Endothelial cell of umbilical vein (primary cell): ENCODE data around the gene TMPRSS3. TPM values are rescaled to one million over a fixed set of nuclear protein-coding genes. Genes with fewer than 3 reads are reported as not detected.

Experiments
- BruUV-seq: library from RNA; stranded (reverse); fragments of 400-500 nt; replicated peaks from 2 replicates; lab custom pipeline; 2021; lab: Mats Ljungman, UMichigan
- CTCF ChIA-PET: fragments of 300-600, 350-600 bp; sonication (Branson Sonifier 250); formaldehyde crosslinking; loops from one replicate; lab custom pipeline; 2021; ENCODE audit warnings: antibody characterized with exemption, inconsistent platforms; lab: Charles Lee
- POLR2A ChIA-PET: fragments of 300-600, 350-600 bp; sonication (Branson Sonifier 250); formaldehyde crosslinking; loops from one replicate; lab custom pipeline; 2021; ENCODE audit warnings: antibody characterized with exemption, inconsistent platforms; lab: Charles Lee
- DNase-seq: peaks from one replicate; pipeline ENCODE4 v3.0.0-alpha.2; 2011; ENCODE audit warnings: low read depth, low spot score
- FAIRE-seq: peaks from 2 replicates; lab custom pipeline; 2011; peaks lifted over from hg19 to GRCh38; lab: Jason Lieb, UNC
- H2AFZ ChIP-seq: 2 replicates; pipeline ENCODE4 v1.6.0; 2012; ENCODE audit warnings: low read depth, low read length, control low read depth, inconsistent platforms
- H3K27ac ChIP-seq: 2 replicates; pipeline ENCODE4 v1.5.1; 2011; ENCODE audit warnings: low read depth, mild to moderate bottlenecking, control low read depth, low read length, moderate library complexity; ENCODE audit not compliant: insufficient read depth
- H3K27me3 ChIP-seq, 2 experiments: 2 replicates each; pipeline versions ENCODE4 v1.6.0 to v1.6.1; 2011; ENCODE audit warnings: low read length in 2 of 2, mixed read lengths in 1 of 2; ENCODE audit not compliant: control insufficient read depth in 2 of 2, insufficient read depth in 2 of 2
- H3K36me3 ChIP-seq, 2 experiments: 2 replicates in 1 of 2; 3 replicates in 1 of 2; pipeline ENCODE4 v1.5.1; 2011; ENCODE audit warnings: low read length in 2 of 2, mild to moderate bottlenecking in 1 of 2, moderate library complexity in 1 of 2; ENCODE audit not compliant: control insufficient read depth in 2 of 2, insufficient read depth in 2 of 2; ENCODE audit errors: extremely low read depth in 1 of 2
- H3K4me1 ChIP-seq: 3 replicates; pipeline ENCODE4 v1.5.1; 2011; ENCODE audit warnings: mild to moderate bottlenecking, low read length; ENCODE audit not compliant: control insufficient read depth, insufficient read depth; ENCODE audit errors: extremely low read depth
- H3K4me2 ChIP-seq: 2 replicates; pipeline ENCODE4 v1.6.1; 2011; ENCODE audit warnings: low read length, control low read depth, mixed read lengths; ENCODE audit not compliant: insufficient read depth
- H3K4me3 ChIP-seq, 3 experiments: fragments of 200-600 bp in 1 of 3; sonication (generic), shearing (Covaris generic) in 1 of 3; replicated peaks in 1 of 3; 2 replicates each; pipeline ENCODE4 v1.5.1; 2011 to 2016; ENCODE audit warnings: control low read depth in 3 of 3, low read length in 3 of 3, mild to moderate bottlenecking in 2 of 3, inconsistent platforms in 1 of 3, low read depth in 1 of 3, moderate library complexity in 1 of 3; ENCODE audit not compliant: insufficient read depth in 1 of 3
- H3K79me2 ChIP-seq: 2 replicates; pipeline ENCODE4 v1.6.0; 2012; ENCODE audit warnings: low read length, inconsistent platforms; ENCODE audit not compliant: control insufficient read depth, insufficient read depth
- H3K9ac ChIP-seq: replicated peaks from 2 replicates; pipeline ENCODE3; 2011; ENCODE audit warnings: low read length, control low read depth; ENCODE audit not compliant: insufficient read depth; ENCODE audit errors: extremely low read depth
- H3K9me1 ChIP-seq: replicated peaks from 3 replicates; pipeline ENCODE4 v1.6.0; 2011; ENCODE audit warnings: mild to moderate bottlenecking, low read length; ENCODE audit not compliant: control insufficient read depth, insufficient read depth; ENCODE audit errors: extremely low read depth
- H3K9me3 ChIP-seq: replicated peaks from 2 replicates; pipeline ENCODE4 v1.5.1; 2012; ENCODE audit warnings: low read length, inconsistent platforms; ENCODE audit not compliant: control insufficient read depth, insufficient read depth
- H4K20me1 ChIP-seq: replicated peaks from 2 replicates; pipeline ENCODE3; 2011; ENCODE audit warnings: mild to moderate bottlenecking, low read length; ENCODE audit not compliant: control insufficient read depth, insufficient read depth; ENCODE audit errors: extremely low read depth
- CTCF ChIP-seq, 2 donors: IDR thresholded peaks; 1 replicate in 1 of 2; 2 replicates in 1 of 2; pipeline ENCODE4 v1.5.1; 2011; ENCODE audit warnings: low read length in 2 of 2, mild to moderate bottlenecking in 2 of 2, moderate library complexity in 2 of 2, control low read depth in 1 of 2, inconsistent platforms in 1 of 2, low read depth in 1 of 2; ENCODE audit not compliant: insufficient read depth in 1 of 2; ENCODE audit errors: extremely low read depth in 1 of 2
- EZH2 ChIP-seq: IDR thresholded peaks from 2 replicates; pipeline ENCODE4 v1.6.1; 2012; ENCODE audit warnings: borderline replicate concordance, low read depth, mild to moderate bottlenecking, moderate library complexity, low read length, inconsistent platforms; ENCODE audit not compliant: severe bottlenecking
- FOS ChIP-seq: IDR thresholded peaks from 2 replicates; pipeline ENCODE4 v1.6.1; 2011; ENCODE audit warnings: mild to moderate bottlenecking, low read length, moderate library complexity, borderline replicate concordance; ENCODE audit not compliant: insufficient read depth
- GATA2 ChIP-seq: IDR thresholded peaks from 2 replicates; pipeline ENCODE4 v1.7.0; 2011; ENCODE audit warnings: low read depth, mild to moderate bottlenecking, moderate library complexity, mixed read lengths, low read length; ENCODE audit not compliant: insufficient read length, insufficient read depth
- JUN ChIP-seq: IDR thresholded peaks from 2 replicates; pipeline ENCODE4 v1.6.1; 2011; ENCODE audit warnings: borderline replicate concordance, low read depth; ENCODE audit not compliant: insufficient read length, insufficient read depth
- MAX ChIP-seq: IDR thresholded peaks from 2 replicates; pipeline ENCODE4 v1.6.1; 2011; ENCODE audit not compliant: insufficient read depth, insufficient read length
- MYC ChIP-seq: IDR thresholded peaks from one replicate; pipeline ENCODE4 v1.6.1; 2011; ENCODE audit warnings: mild to moderate bottlenecking, low read depth, low read length
- POLR2A ChIP-seq: IDR thresholded peaks from 2 replicates; pipeline ENCODE4 v1.6.1; 2012; ENCODE audit warnings: low read depth, mild to moderate bottlenecking, control low read depth, low read length
- POLR2AphosphoS5 ChIP-seq: IDR thresholded peaks from 2 replicates; pipeline ENCODE4 v1.6.1; 2012; ENCODE audit warnings: low read depth, mild to moderate bottlenecking, control low read depth, low read length, moderate library complexity; ENCODE audit not compliant: insufficient read depth
- dilution Hi-C: fragments of 300-500 bp; cut with MboI; formaldehyde crosslinking; loops from one replicate; pipeline ENCODE4 v1.15.0; 2019; ENCODE audit warnings: low sequenced_read_pairs; ENCODE audit not compliant: extremely low pct_ligation_motif_present
- intact Hi-C: fragments of 100-400 bp; cut with micrococcal nuclease; formaldehyde crosslinking; loops from one replicate; pipeline ENCODE4 v1.10.0; 2022
- polyA plus RNA-seq, 4 experiments: library from polyadenylated mRNA; depleted of rRNA in 3 of 4; stranded (reverse) in 3 of 4; unstranded in 1 of 4; fragments of >200 nt; gene quantifications; 2 replicates each; pipeline versions ENCODE4 v1.2.1 to v1.2.3, GENCODE V29; 2011 to 2012; ENCODE audit warnings: missing spikeins in 1 of 4
- total RNA-seq: library from RNA; stranded (reverse); gene quantifications from 2 replicates; pipeline ENCODE4 v1.2.3, GENCODE V29; 2021

Gene TMPRSS3
- total and polyA plus RNA-seq, 2 donors (not counting 3 experiments of a cell fraction or from before 2014, with no cell fraction given) = not detected

GRCh38 chr21:42437786-42438185 lies 41.9 kb upstream of the TMPRSS3 start:
- H3K9me3 ChIP-seq = no peaks in the 10 kb centered on the region
- H3K9ac ChIP-seq = no peak overlapping the region
- no peaks in the 10 kb centered on the region for H3K4me1 ChIP-seq
- no peaks in the 10 kb centered on the region for H3K36me3 ChIP-seq
- ChIA-PET CTCF (no interaction called here), POLR2A (no interaction called here)
- H3K27me3 ChIP-seq = no peaks in the 10 kb centered on the region
- intact Hi-C loops (no loop called here), dilution Hi-C loops (no loop called here)
- TF ChIP-seq MYC (no peak), POLR2AphosphoS5 (no peak), MAX (no peak), POLR2A (no peak), FOS (no peak), CTCF (IDR thresholded peaks at IDR 0.05; ENCODE audit: extremely low read depth in 1 of 2, insufficient read depth in 1 of 2, low read depth in 1 of 2, low read length in 2 of 2) (no peak), JUN (no peak), GATA2 (no peak), EZH2 (no peak)
- H3K27ac ChIP-seq = no peak overlapping the region
- H3K9me1 ChIP-seq = no peaks in the 10 kb centered on the region
- H3K79me2 ChIP-seq = no peaks in the 10 kb centered on the region
- no peak overlapping the region for H3K4me3 ChIP-seq
- DNase-seq (no peak), FAIRE-seq (no peak)
- H3K4me2 ChIP-seq = no peak overlapping the region
- no peaks in the 10 kb centered on the region for H4K20me1 ChIP-seq
- no TSS peak for BruUV-seq
- H2AFZ ChIP-seq = no peak overlapping the region
